ENCODE measurements around the gene RRP1B.

RRP1B gene

GRCh38 chr21:43728154-43728466 lies 68.8 kb downstream of the RRP1B start:
- TF ChIP-seq, protein P1, sequence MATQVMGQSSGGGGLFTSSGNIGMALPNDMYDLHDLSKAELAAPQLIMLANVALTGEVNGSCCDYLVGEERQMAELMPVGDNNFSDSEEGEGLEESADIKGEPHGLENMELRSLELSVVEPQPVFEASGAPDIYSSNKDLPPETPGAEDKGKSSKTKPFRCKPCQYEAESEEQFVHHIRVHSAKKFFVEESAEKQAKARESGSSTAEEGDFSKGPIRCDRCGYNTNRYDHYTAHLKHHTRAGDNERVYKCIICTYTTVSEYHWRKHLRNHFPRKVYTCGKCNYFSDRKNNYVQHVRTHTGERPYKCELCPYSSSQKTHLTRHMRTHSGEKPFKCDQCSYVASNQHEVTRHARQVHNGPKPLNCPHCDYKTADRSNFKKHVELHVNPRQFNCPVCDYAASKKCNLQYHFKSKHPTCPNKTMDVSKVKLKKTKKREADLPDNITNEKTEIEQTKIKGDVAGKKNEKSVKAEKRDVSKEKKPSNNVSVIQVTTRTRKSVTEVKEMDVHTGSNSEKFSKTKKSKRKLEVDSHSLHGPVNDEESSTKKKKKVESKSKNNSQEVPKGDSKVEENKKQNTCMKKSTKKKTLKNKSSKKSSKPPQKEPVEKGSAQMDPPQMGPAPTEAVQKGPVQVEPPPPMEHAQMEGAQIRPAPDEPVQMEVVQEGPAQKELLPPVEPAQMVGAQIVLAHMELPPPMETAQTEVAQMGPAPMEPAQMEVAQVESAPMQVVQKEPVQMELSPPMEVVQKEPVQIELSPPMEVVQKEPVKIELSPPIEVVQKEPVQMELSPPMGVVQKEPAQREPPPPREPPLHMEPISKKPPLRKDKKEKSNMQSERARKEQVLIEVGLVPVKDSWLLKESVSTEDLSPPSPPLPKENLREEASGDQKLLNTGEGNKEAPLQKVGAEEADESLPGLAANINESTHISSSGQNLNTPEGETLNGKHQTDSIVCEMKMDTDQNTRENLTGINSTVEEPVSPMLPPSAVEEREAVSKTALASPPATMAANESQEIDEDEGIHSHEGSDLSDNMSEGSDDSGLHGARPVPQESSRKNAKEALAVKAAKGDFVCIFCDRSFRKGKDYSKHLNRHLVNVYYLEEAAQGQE (IDR thresholded peaks at IDR 0.05; ENCODE audit: insufficient read depth in 1 of 2, low read depth in 2 of 2, low read length in 2 of 2), result no peak
- TF ChIP-seq FOXP2 (optimal IDR thresholded peaks at IDR 0.05; ENCODE audit: borderline replicate concordance, extremely low read depth, extremely low read length, insufficient read depth) (no peak), SIN3A (IDR thresholded peaks at IDR 0.05; ENCODE audit: borderline replicate concordance, insufficient read depth, low read length) (no peak), POLR2AphosphoS5 (IDR thresholded peaks at IDR 0.05; ENCODE audit: low read depth, low read length) (no peak), TAF1 (IDR thresholded peaks at IDR 0.05; ENCODE audit: borderline replicate concordance, insufficient read depth, low read length) (no peak)

DNA sequence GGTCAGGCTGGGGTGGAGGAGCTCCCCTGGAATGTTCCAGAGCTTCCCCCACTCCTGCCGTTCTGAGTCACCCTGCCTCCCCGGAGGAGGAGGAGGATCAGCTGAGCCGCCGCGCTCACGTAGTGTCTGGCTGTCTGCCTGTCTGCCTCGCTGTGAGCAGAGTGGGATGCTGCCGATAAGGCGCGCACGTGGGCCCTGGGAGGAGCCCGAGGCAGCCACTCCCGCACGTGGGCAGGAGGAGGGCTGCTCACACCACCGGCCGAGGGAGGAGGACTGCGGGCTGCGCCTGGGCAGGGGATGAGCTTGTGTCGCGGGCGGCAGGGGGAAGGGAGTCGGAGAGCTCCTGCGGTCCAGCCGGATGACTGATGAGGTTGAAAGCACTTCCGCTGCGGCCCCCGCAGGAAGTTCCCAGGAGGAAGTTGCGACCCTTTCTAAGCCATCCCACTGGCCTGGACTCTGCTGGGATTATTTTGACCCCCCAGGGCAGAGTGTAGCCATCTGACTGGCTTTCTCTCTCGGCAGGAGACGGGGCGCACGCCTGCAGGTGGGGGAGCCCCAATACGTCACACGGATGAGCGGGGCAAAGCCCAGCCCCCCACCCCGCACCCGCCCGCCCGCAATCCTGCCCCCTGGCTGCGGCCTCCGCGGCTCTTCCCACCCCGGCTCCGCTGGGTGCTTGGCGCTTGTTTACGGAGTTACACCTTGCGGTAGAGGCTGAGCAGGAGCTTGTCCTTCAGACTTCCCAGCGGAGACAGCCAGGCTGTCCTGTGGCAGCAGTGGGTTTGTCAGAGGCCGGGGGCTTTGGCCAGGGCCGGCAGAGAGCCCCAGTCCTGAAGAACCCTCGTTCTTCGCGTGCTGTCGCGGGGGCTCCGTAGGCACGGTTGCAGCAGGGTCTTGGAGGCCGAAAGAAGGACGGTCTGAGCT lies 69.4 kb downstream of the RRP1B start:
- TF ChIP-seq, protein P1 (IDR thresholded peaks at IDR 0.05; ENCODE audit: insufficient read depth in 1 of 2, low read depth in 2 of 2, low read length in 2 of 2), result no peak
- TF ChIP-seq SIN3A (IDR thresholded peaks at IDR 0.05; ENCODE audit: borderline replicate concordance, insufficient read depth, low read length) (0 out of 2 replicates have a peak, but pooled peaks have one; percentile 27), POLR2AphosphoS5 (IDR thresholded peaks at IDR 0.05; ENCODE audit: low read depth, low read length) (peak; percentile 69), FOXP2 (optimal IDR thresholded peaks at IDR 0.05; ENCODE audit: borderline replicate concordance, extremely low read depth, extremely low read length, insufficient read depth) (no peak), TAF1 (IDR thresholded peaks at IDR 0.05; ENCODE audit: borderline replicate concordance, insufficient read depth, low read length) (peak; percentile 31; the same call in 1 of the 2 replicates)

GRCh38 chr21:43731476-43731875 lies 72.1 kb downstream of the RRP1B start:
- no peak for TF ChIP-seq SIN3A (IDR thresholded peaks at IDR 0.05; ENCODE audit: borderline replicate concordance, insufficient read depth, low read length)
- no peak for TF ChIP-seq FOXP2 (optimal IDR thresholded peaks at IDR 0.05; ENCODE audit: borderline replicate concordance, extremely low read depth, extremely low read length, insufficient read depth)
- TF ChIP-seq, protein P1 (IDR thresholded peaks at IDR 0.05; ENCODE audit: insufficient read depth in 1 of 2, low read depth in 2 of 2, low read length in 2 of 2), result no peak
- no peak for TF ChIP-seq TAF1 (IDR thresholded peaks at IDR 0.05; ENCODE audit: borderline replicate concordance, insufficient read depth, low read length)
- no peak for TF ChIP-seq POLR2AphosphoS5 (IDR thresholded peaks at IDR 0.05; ENCODE audit: low read depth, low read length)

DNA sequence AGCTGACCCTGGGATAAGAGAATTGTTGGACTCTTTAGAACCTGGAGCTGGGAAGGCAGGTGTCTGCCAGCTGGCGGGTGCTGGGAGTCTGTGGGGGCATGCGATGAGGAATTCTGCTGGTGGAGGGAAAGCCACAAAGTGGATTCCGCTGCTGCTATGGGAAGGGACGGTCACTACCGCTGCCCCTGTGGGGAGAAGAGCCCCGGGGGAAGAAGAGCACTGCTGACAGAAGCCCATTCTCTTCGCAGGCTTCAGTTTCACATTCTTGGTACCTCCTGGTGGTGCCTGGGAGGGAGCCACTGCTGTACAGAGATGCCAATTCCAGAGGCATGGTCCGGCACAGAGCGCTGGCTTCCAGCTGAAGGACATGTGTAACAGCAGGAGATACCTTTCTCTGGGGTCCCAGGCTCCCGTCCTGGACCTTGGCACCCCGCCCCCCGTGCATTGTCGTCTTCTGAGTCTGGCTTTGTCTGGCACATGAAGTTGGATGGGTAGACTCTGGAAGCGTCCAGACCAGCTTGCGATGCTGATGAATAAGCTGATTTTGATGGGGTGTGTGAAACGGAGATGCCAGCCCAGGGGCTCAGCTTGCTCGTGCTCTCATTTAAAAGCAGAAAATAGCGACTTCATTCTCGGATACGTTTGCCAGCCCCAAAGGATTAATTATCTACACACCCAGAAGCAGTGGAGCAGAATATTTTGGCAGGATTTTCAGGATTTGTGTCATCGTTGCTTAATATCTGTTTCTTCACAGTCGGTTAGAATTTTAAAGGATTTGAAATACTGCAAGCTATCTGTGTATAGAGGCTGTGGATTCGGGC lies 72.7 kb downstream of the RRP1B start:
- no peak for TF ChIP-seq SIN3A (IDR thresholded peaks at IDR 0.05; ENCODE audit: borderline replicate concordance, insufficient read depth, low read length)
- TF ChIP-seq TAF1 (IDR thresholded peaks at IDR 0.05; ENCODE audit: borderline replicate concordance, insufficient read depth, low read length), result no peak
- TF ChIP-seq, protein P1 (IDR thresholded peaks at IDR 0.05; ENCODE audit: insufficient read depth in 1 of 2, low read depth in 2 of 2, low read length in 2 of 2), result no peak
- no peak for TF ChIP-seq FOXP2 (optimal IDR thresholded peaks at IDR 0.05; ENCODE audit: borderline replicate concordance, extremely low read depth, extremely low read length, insufficient read depth)
- no peak for TF ChIP-seq POLR2AphosphoS5 (IDR thresholded peaks at IDR 0.05; ENCODE audit: low read depth, low read length)

All from PFSK-1 (cell line).